Esophagus (tissue), 2 donors: ENCODE results near the gene ZNF438. TPM values are rescaled to one million over a fixed set of nuclear protein-coding genes. Genes with fewer than 3 reads are reported as not detected.
A peak's percentile ranks its signal among the peaks of the same experiment; 100 is the strongest.

Experiments
- H3K27ac ChIP-seq, 2 donors: one replicate each; pipeline ENCODE4 v1.5.1; 2013; ENCODE audit warnings: low read depth in 2 of 2, mild to moderate bottlenecking in 2 of 2, inconsistent platforms in 1 of 2, low read length in 1 of 2, moderate library complexity in 1 of 2
- H3K27me3 ChIP-seq, 2 donors: one replicate each; pipeline ENCODE4 v1.6.1; 2013; ENCODE audit warnings: low read length in 2 of 2, control low read depth in 1 of 2, mild to moderate bottlenecking in 1 of 2; ENCODE audit not compliant: insufficient read depth in 2 of 2, control insufficient read depth in 1 of 2
- H3K36me3 ChIP-seq, 2 donors: one replicate each; pipeline ENCODE4 v1.6.1; 2013; ENCODE audit warnings: low read length in 1 of 2; ENCODE audit not compliant: control insufficient read depth in 2 of 2, insufficient read depth in 2 of 2
- H3K4me1 ChIP-seq, 2 donors: one replicate each; pipeline ENCODE4 v1.6.1; 2013; ENCODE audit warnings: low read length in 1 of 2; ENCODE audit not compliant: control insufficient read depth in 2 of 2, insufficient read depth in 2 of 2
- H3K4me3 ChIP-seq, 2 donors: one replicate each; pipeline ENCODE4 v1.5.1; 2013; ENCODE audit warnings: low read length in 2 of 2, mild to moderate bottlenecking in 2 of 2, low read depth in 1 of 2, moderate library complexity in 1 of 2
- H3K9me3 ChIP-seq, 2 donors: one replicate each; pipeline ENCODE4 v1.6.1; 2013; ENCODE audit warnings: mild to moderate bottlenecking in 2 of 2, low read depth in 1 of 2, low read length in 1 of 2, moderate library complexity in 1 of 2; ENCODE audit not compliant: control insufficient read depth in 2 of 2, insufficient read depth in 1 of 2
- WGBS, 2 donors: extraction: QIAGEN DNeasy Blood & Tissue Kit; methylation state at CpG; one replicate each; pipeline ENCODE4 v1.1.7; 2013; 5-methylcytosine and 5-hydroxymethylcytosine counted together
- polyA plus RNA-seq, 2 donors: library from polyadenylated mRNA; stranded (reverse); fragments of 200-250 nt; gene quantifications; one replicate each; pipeline ENCODE4 v1.2.3, GENCODE V29; 2013
- donor health status: healthy with polysubstance abuse.
- donor health status: Bipolar disorder and iron deficiency.

The ZNF438 gene
- polyA plus RNA-seq, 2 donors = 3.0 to 3.2 TPM

DNA sequence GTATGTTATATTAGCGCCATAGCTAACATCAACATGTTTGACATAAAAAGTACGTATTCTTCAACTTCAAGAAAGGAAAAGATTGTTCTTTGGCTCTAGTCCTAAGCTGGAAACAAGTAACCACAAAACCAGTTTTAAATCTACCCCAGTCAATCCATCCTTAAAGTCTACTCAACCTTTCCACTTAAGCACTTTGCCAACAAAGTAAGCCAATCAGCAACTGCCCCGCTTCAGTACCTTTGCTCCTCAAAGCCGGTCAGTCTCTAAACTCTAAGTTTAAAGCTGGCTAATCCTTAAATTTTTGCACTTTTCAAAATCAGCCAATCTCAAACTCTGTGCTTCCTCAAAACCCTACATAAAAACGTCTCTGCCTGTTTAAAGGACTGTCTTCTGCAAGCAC, 8.1 kb downstream of the ZNF438 start:
- no peaks in the 10 kb centered on the region for H3K9me3 ChIP-seq
- 53 to 66% methylated on average over 5 of the region's 5 CpGs for WGBS, 2 donors
- no peak overlapping the region for H3K27ac ChIP-seq

DNA sequence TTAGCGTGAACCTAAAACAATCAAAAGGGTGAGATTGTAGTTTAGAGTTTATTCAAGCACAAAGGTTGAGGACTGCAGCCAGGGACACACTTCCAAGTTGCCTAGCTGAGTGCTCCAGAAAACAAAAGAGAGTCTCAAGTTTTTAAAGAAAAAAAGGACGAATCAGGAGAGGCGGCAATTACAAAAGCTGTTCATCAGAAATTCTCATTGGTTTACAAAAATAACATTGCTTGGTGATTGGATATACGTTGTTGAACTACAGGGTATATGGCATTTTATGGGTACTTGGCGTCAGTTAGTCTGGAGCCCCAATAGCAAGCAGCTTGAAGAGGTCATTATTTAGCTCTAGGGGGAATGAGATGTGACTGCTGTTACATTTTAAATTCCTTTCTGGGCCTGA, 11.5 kb downstream of the ZNF438 start:
- no peaks in the 10 kb centered on the region for H3K4me1 ChIP-seq
- no peak overlapping the region for H3K27ac ChIP-seq
- 79 to 84% methylated on average over 5 of the region's 5 CpGs for WGBS, 2 donors
- H3K36me3 ChIP-seq = no peaks in the 10 kb centered on the region
- no peak overlapping the region for H3K4me3 ChIP-seq
- H3K9me3 ChIP-seq = no peaks in the 10 kb centered on the region
- no peaks in the 10 kb centered on the region for H3K27me3 ChIP-seq

More for the DNA sequence above, 8.1 kb downstream of the ZNF438 start:
- H3K27me3 ChIP-seq = no peaks in the 10 kb centered on the region
- no peaks in the 10 kb centered on the region for H3K4me1 ChIP-seq
- H3K4me3 ChIP-seq = no peak overlapping the region
- H3K36me3 ChIP-seq = no peaks in the 10 kb centered on the region

DNA sequence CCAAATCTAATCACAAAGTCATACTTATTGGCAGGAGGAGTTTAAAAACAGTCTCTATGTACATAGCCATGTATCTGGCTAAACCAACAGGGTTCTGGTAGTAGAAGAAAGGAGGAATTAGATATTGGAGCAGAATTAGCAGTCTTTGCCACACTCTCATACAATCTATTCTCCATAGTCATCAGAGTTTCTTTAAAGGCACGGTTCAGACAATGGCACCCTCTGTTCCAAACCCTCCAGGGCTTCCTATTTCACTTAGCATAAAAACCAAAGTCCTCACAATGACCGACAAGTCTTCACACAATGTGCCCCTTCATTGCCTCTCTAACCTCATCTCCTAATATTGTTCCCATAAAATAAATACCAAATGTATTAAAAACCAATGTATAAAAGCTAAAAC, 12.7 kb downstream of the ZNF438 start:
- no peaks in the 10 kb centered on the region for H3K4me1 ChIP-seq
- no peak overlapping the region for H3K4me3 ChIP-seq
- no peaks in the 10 kb centered on the region for H3K9me3 ChIP-seq
- H3K27me3 ChIP-seq = no peaks in the 10 kb centered on the region
- WGBS, 2 donors = 53 to 65% methylated on average over 2 of the region's 2 CpGs
- H3K27ac ChIP-seq = no peak overlapping the region
- H3K36me3 ChIP-seq = no peaks in the 10 kb centered on the region

DNA sequence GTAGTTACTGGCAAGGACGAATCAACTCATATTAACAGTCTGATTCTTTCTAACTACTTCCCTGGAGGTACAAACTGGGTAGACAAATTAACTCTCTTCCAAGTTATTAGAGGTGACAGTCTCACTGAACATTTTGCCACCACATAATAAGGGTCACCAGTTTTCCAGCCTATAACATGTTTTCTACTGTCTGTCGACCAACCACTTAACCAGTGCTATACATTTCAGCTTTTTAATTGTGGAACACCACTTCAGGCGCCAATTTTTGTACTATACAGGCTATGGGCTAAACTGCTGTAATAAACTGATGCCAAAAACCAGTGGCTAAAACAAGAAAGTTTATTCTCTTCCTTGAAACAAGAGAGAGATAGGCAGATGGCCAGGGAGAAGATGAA, 13.3 kb downstream of the ZNF438 start:
- H3K36me3 ChIP-seq = no peaks in the 10 kb centered on the region
- WGBS, 2 donors = 93 to 94% methylated on average over 3 of the region's 3 CpGs
- H3K27me3 ChIP-seq = no peaks in the 10 kb centered on the region
- no peaks in the 10 kb centered on the region for H3K4me1 ChIP-seq
- no peak overlapping the region for H3K4me3 ChIP-seq
- H3K9me3 ChIP-seq = no peaks in the 10 kb centered on the region
- H3K27ac ChIP-seq = peak overlapping the region in 1 of 2 donors; percentile 10

DNA sequence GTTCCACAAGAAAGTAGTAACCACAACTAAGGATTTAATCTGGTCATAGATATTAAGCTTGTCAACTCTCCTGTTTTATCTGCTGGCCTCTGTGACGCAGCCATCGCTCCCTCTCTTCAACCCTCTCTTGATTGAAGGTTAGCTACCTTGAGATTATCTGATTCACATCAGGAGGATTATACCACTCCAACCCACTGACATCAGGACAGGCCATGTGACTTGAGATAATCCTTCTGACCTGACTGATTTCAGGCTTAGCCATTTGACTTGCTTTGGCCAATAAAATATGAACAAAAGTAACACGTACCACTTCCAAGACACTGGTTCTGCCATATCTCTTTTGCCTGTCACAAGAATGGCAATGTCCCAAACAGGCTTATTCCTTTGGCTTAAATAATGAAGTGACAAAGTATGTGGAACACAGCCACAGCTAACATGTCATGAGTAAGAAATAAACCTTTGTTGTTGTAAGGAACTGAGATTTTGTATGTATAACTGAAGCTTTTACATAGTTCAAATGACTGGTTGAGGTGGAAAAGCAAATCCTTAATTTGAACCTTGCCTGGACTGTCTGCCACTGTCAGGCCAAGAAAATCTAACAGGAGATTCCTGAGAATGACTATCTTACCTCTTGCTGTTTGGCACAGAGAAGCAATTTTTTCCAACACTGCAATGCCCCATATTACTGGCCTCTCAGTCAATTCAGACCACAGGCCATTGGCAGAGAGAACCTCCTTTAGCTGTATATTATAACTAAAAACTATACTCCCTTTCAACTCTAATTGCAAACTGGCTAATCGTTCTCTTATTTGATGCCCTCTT, 13.9 kb downstream of the ZNF438 start:
- Histone ChIP-seq H3K4me3 (no peak overlapping the region), H3K36me3 (no peaks in the 10 kb centered on the region), H3K27ac (peak overlapping the region in 1 of 2 donors; percentile 13), H3K27me3 (no peaks in the 10 kb centered on the region), H3K9me3 (no peaks in the 10 kb centered on the region), H3K4me1 (no peaks in the 10 kb centered on the region)
- WGBS, 2 donors = 71 to 79% methylated on average over 4 of the region's 4 CpGs

DNA sequence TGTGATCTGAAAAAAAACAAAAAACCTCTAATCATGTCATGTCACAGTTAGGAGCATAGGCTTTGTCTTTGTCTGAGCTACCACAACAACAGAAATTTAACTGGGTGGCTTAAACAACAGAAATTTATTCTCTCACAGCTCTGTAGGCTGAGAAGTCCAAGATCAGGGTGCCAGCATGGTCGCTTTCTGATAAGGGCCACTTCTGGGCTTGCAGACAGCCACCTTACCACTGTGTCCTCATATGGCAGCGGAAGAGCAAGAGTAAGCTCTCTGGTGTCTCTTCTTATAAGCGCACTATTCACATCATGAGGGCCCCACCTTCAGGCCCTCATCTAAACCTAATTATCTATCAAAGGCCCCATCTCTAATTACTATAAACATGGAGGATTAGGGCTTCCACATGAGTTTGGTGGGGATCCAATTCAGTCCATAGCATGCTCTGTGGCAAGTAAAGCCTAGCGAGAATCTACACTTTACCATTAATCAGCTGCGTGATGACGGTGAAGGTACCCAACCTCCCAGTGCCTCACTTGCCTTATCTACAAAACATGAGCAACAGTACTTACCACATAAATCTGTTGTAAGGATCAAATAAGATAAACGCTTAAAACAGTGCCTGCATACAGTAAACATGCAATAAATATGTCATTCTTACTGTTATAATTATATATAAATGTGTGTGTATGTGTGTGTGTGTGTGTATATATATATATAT, 17.3 kb downstream of the ZNF438 start:
- Histone ChIP-seq H3K9me3 (no peaks in the 10 kb centered on the region), H3K4me3 (no peak overlapping the region), H3K27ac (no peak overlapping the region), H3K36me3 (no peaks in the 10 kb centered on the region), H3K4me1 (no peaks in the 10 kb centered on the region), H3K27me3 (no peaks in the 10 kb centered on the region)
- WGBS, 2 donors = 95 to 97% methylated on average over 7 of the region's 7 CpGs

DNA sequence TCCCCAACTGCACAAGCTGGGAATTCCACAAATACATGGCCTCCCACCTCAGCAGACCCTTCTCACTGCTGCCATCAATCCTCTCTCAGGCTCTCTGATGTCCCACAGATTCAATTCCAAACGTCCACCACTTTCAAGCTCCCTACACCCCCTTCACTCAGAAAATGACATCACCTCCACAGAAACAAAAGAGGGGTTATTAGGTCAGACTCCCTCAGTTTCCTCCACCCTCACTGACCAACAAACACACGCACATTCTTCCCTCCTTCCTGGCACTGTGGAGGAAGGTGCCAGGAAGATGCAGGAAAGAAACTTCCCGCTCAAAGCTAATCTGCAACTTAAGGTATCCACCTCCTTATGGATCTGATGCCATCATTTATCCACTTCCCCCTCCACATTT, 18.3 kb downstream of the ZNF438 start:
- Histone ChIP-seq H3K4me1 (no peaks in the 10 kb centered on the region), H3K4me3 (no peak overlapping the region), H3K9me3 (no peaks in the 10 kb centered on the region), H3K36me3 (no peaks in the 10 kb centered on the region), H3K27ac (no peak overlapping the region), H3K27me3 (no peaks in the 10 kb centered on the region)
- WGBS, 2 donors = 85 to 88% methylated on average over 3 of the region's 3 CpGs

DNA sequence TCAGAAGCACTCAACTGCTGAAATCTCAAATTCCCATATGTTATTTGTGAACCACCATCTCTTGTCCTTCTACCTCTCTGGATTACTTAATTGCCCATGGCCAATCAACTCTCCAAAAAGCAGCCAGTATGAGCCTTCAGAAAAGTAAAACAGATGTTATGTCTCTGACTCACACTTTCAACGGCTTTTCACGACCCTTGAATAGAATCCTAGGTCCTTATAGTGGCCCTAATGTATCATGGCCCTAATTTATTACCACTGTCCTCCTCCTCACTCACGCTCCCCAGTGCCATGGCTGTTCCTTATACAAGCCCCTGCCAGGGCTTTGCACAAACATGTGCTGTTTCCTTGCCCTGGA, 20.0 kb downstream of the ZNF438 start:
- peak overlapping the region in 1 of 2 donors; percentile 11 for H3K27ac ChIP-seq
- H3K4me1 ChIP-seq = no peaks in the 10 kb centered on the region
- H3K27me3 ChIP-seq = no peaks in the 10 kb centered on the region
- WGBS, 2 donors = 76 to 77% methylated on average over 3 of the region's 3 CpGs
- no peak overlapping the region for H3K4me3 ChIP-seq
- no peaks in the 10 kb centered on the region for H3K36me3 ChIP-seq
- no peaks in the 10 kb centered on the region for H3K9me3 ChIP-seq

DNA sequence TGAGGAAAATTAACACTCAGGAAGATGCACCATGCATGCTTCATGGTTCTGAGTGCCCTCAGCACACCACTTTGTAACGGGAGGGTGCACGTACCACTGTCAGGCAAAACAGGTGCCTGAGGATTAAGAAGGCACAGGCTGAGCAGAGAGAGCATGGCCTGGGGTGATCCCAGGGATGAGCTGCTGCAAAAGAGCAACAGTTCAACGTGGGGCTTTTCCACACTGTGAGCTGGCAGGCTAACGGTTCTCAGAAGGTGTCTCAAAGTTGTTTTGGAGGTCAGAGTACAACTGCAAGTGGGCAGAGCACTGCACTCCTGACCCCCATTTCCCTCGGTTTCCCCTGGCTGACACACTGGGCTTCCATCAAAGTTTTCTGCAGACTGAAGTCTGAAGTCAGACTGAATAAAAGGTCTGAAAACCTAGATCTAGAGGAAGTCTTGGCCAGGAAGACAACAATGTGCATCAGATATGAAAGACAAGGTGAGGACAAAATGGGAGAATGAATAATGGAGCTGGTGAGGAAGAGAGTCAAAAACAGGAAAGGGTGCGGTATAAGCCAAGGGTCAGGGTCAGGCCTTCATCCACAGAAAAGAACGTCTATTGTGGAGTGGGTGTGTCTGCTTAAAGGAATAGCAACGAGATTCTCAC, 20.5 kb downstream of the ZNF438 start:
- Histone ChIP-seq H3K27me3 (no peaks in the 10 kb centered on the region), H3K4me1 (no peaks in the 10 kb centered on the region), H3K4me3 (no peak overlapping the region), H3K36me3 (no peaks in the 10 kb centered on the region), H3K27ac (no peak overlapping the region), H3K9me3 (no peaks in the 10 kb centered on the region)
- WGBS, 2 donors = 67 to 70% methylated on average over 8 of the region's 8 CpGs
